GM19023 (cell line): ENCODE data around the gene LIN7A.
A peak's percentile ranks its signal among the peaks of the same experiment; 100 is the strongest.

Source experiments
- ATAC-seq: cut with Tn5 transposase; IDR thresholded peaks from one replicate; pipeline ENCODE4 v1.9.1; 2021; ENCODE audit warnings: mild to moderate bottlenecking, moderate library complexity; ENCODE audit not compliant: unreplicated experiment

Gene LIN7A

GRCh38 chr12:80861641-80862378 is 75.9 kb downstream of the LIN7A start:
- ATAC-seq, result no peak

GRCh38 chr12:80860928-80861327 is 76.8 kb downstream of the LIN7A start:
- ATAC-seq, result no peak

GRCh38 chr12:80860206-80860605 is 77.5 kb downstream of the LIN7A start:
- no peak for ATAC-seq

- ATAC-seq, result no peak
Measured at GRCh38 chr12:80858356-80858755, 79.4 kb downstream of the LIN7A start.

GRCh38 chr12:80857311-80857710 is 80.4 kb downstream of the LIN7A start:
- ATAC-seq, result no peak

- ATAC-seq, result no peak
Measured at GRCh38 chr12:80849337-80849736, 88.4 kb downstream of the LIN7A start.

- ATAC-seq, result no peak
Measured at GRCh38 chr12:80848858-80849257, 88.9 kb downstream of the LIN7A start.

- ATAC-seq, result no peak
Measured at GRCh38 chr12:80847575-80847974, 90.2 kb downstream of the LIN7A start.

GRCh38 chr12:80846952-80847351 is 90.8 kb downstream of the LIN7A start:
- ATAC-seq, result no peak

- no peak for ATAC-seq
Measured at GRCh38 chr12:80845639-80846038, 92.1 kb downstream of the LIN7A start.

- ATAC-seq, result no peak
Measured at GRCh38 chr12:80843969-80844368, 93.8 kb downstream of the LIN7A start.

GRCh38 chr12:80838708-80839107 is 99.0 kb downstream of the LIN7A start:
- ATAC-seq, result peak; percentile 58

- ATAC-seq, result no peak
Measured at GRCh38 chr12:80838024-80838658, 99.6 kb downstream of the LIN7A start.

GRCh38 chr12:80837342-80837978 is 100.3 kb downstream of the LIN7A start:
- no peak for ATAC-seq

- no peak for ATAC-seq
Measured at GRCh38 chr12:80834724-80835123, 103.0 kb downstream of the LIN7A start.

- no peak for ATAC-seq
Measured at GRCh38 chr12:80830533-80831088, 107.1 kb downstream of the LIN7A start.

- no peak for ATAC-seq
Measured at GRCh38 chr12:80829767-80830166, 108.0 kb downstream of the LIN7A start.

- no peak for ATAC-seq
Measured at GRCh38 chr12:80825506-80825905, 112.2 kb downstream of the LIN7A start.

GRCh38 chr12:80823393-80823792 is 114.3 kb downstream of the LIN7A start:
- no peak for ATAC-seq

- ATAC-seq, result peak; percentile 49
Measured at GRCh38 chr12:80821513-80822000, 116.2 kb downstream of the LIN7A start.

- ATAC-seq, result no peak
Measured at GRCh38 chr12:80818878-80819277, 118.9 kb downstream of the LIN7A start.

- no peak for ATAC-seq
Measured at GRCh38 chr12:80815351-80815750, 122.4 kb downstream of the LIN7A start.
